Ramos (cell line): Measurements from ENCODE around the gene SRGAP2B.
"Not testable (repeated sequence)": the region's sequence is repeated elsewhere in the genome, so short reads cannot be mapped to it uniquely, and the experiment has no call there.

ENCODE experiments used
- in situ Hi-C: fragments of 300-500 bp; cut with MboI; formaldehyde crosslinking; loops from one replicate; pipeline ENCODE4 v1.14.3; 2022; ENCODE audit warnings: low sequenced_read_pairs; ENCODE audit not compliant: unreplicated experiment

SRGAP2B gene

GRCh38 chr1:145047553-145047952 lies 47.6 kb downstream of the SRGAP2B start:
- in situ Hi-C loops: not testable (repeated sequence)

GRCh38 chr1:145045571-145046273 lies 49.4 kb downstream of the SRGAP2B start:
- in situ Hi-C loops: not testable (repeated sequence)

GRCh38 chr1:145041519-145041918 lies 53.6 kb downstream of the SRGAP2B start:
- in situ Hi-C loops: not testable (repeated sequence)

- in situ Hi-C loops: not testable (repeated sequence)
Observed at GRCh38 chr1:145036019-145036418, 59.1 kb downstream of the SRGAP2B start.

- in situ Hi-C loops: not testable (repeated sequence)
Observed at GRCh38 chr1:145033523-145033922, 61.6 kb downstream of the SRGAP2B start.

- in situ Hi-C loops: not testable (repeated sequence)
Observed at GRCh38 chr1:145027251-145027650, 67.9 kb downstream of the SRGAP2B start.

- in situ Hi-C loops: not testable (repeated sequence)
Observed at GRCh38 chr1:145025286-145025685, 69.8 kb downstream of the SRGAP2B start.

- in situ Hi-C loops: not testable (repeated sequence)
Observed at GRCh38 chr1:145022259-145022658, 72.9 kb downstream of the SRGAP2B start.

- in situ Hi-C loops: not testable (repeated sequence)
Observed at GRCh38 chr1:145021749-145022148, 73.4 kb downstream of the SRGAP2B start.

- in situ Hi-C loops: not testable (repeated sequence)
Observed at GRCh38 chr1:145019709-145020108, 75.4 kb downstream of the SRGAP2B start.

GRCh38 chr1:145017725-145018124 lies 77.4 kb downstream of the SRGAP2B start:
- in situ Hi-C loops: not testable (repeated sequence)

- in situ Hi-C loops: not testable (repeated sequence)
Observed at GRCh38 chr1:145016492-145016862, 78.7 kb downstream of the SRGAP2B start.

GRCh38 chr1:145015744-145016491 lies 79.2 kb downstream of the SRGAP2B start:
- in situ Hi-C loops: not testable (repeated sequence)

GRCh38 chr1:145013353-145013752 lies 81.8 kb downstream of the SRGAP2B start:
- in situ Hi-C loops: not testable (repeated sequence)

- in situ Hi-C loops: not testable (repeated sequence)
Observed at GRCh38 chr1:145011811-145012210, 83.3 kb downstream of the SRGAP2B start.

- in situ Hi-C loops: not testable (repeated sequence)
Observed at GRCh38 chr1:145010580-145010979, 84.5 kb downstream of the SRGAP2B start.

- in situ Hi-C loops: not testable (repeated sequence)
Observed at GRCh38 chr1:145009928-145010327, 85.2 kb downstream of the SRGAP2B start.

GRCh38 chr1:145008388-145008787 lies 86.7 kb downstream of the SRGAP2B start:
- in situ Hi-C loops: not testable (repeated sequence)

GRCh38 chr1:145005142-145005541 lies 90.0 kb downstream of the SRGAP2B start:
- in situ Hi-C loops: not testable (repeated sequence)

- in situ Hi-C loops: not testable (repeated sequence)
Observed at GRCh38 chr1:145001381-145001780, 93.7 kb downstream of the SRGAP2B start.

- in situ Hi-C loops: not testable (repeated sequence)
Observed at GRCh38 chr1:145000743-145001326, 94.3 kb downstream of the SRGAP2B start.
